ENCODE measurements around the gene CACTIN.

The CACTIN gene

GRCh38 chr19:3625996-3626472, 556 bp downstream of the CACTIN start:
- no peak for DNase-seq (ENCODE audit: low spot score)
- no peak for TF ChIP-seq CTCF (IDR thresholded peaks at IDR 0.05; ENCODE audit: extremely low read depth, missing control alignments)

- TF ChIP-seq CTCF (IDR thresholded peaks at IDR 0.05; ENCODE audit: extremely low read depth, missing control alignments) = no peak
Observed at GRCh38 chr19:3623716-3624115, 2.9 kb downstream of the CACTIN start.

GRCh38 chr19:3622224-3622623, 4.4 kb downstream of the CACTIN start:
- no peak for DNase-seq (ENCODE audit: low spot score)
- no peak for TF ChIP-seq CTCF (IDR thresholded peaks at IDR 0.05; ENCODE audit: extremely low read depth, missing control alignments)

More at GRCh38 chr19:3623716-3624115, 2.9 kb downstream of the CACTIN start:
- DNase-seq (ENCODE audit: low spot score) = no peak

- no peak for TF ChIP-seq CTCF (IDR thresholded peaks at IDR 0.05; ENCODE audit: extremely low read depth, missing control alignments)
- no peak for DNase-seq (ENCODE audit: low spot score)
Observed at GRCh38 chr19:3621689-3622088, 4.9 kb downstream of the CACTIN start.

- TF ChIP-seq CTCF (IDR thresholded peaks at IDR 0.05; ENCODE audit: extremely low read depth, missing control alignments) = no peak
- DNase-seq (ENCODE audit: low spot score) = no peak
Observed at GRCh38 chr19:3620817-3621547, 5.6 kb downstream of the CACTIN start.

- no peak for DNase-seq (ENCODE audit: low spot score)
- TF ChIP-seq CTCF (IDR thresholded peaks at IDR 0.05; ENCODE audit: extremely low read depth, missing control alignments) = no peak
Observed at GRCh38 chr19:3620145-3620816, 6.3 kb downstream of the CACTIN start.

GRCh38 chr19:3619631-3620012, 7.0 kb downstream of the CACTIN start:
- no peak for DNase-seq (ENCODE audit: low spot score)
- no peak for TF ChIP-seq CTCF (IDR thresholded peaks at IDR 0.05; ENCODE audit: extremely low read depth, missing control alignments)
